Testis (tissue), 2 donors: ENCODE data around the gene LRRC3.

Experiments used
- POLR2A ChIP-seq: fragments of 450-650 bp; IDR thresholded peaks from one replicate; pipeline ENCODE4 v1.6.1; 2017; ENCODE audit warnings: antibody characterized with exemption, mild to moderate bottlenecking, moderate library complexity
- TF ChIP-seq, protein P1 (sequence below), 3 experiments: fragments of 450-650 bp in 2 of 3; fragments of 200-600 bp in 1 of 3; sonication (generic) in 1 of 3; IDR thresholded peaks; one replicate each; pipeline ENCODE4 v1.5.1; 2016 to 2019; ENCODE audit warnings: antibody characterized with exemption in 3 of 3, mild to moderate bottlenecking in 2 of 3, moderate library complexity in 1 of 3

DNA sequence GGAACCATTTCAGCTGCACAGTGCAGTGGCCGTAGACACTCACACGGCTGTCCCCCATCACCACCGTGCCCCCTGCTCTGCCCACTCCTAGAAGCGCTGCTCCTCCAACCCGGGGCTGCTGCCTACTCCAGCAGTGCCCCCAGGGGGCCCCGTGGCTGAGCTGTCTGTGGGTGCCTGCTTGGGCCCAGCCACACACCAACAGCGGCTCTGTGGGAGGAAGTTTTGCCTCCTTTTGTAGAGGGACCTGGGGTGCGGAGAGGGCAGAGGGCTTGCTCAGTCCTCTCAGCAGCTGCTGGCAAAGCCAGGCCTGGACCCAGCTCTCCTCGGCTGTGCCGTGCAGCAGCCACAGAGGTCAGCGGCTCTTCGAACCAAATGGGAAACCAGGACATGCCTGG lies 11.4 kb upstream of the LRRC3 start:
- TF ChIP-seq, protein P1, sequence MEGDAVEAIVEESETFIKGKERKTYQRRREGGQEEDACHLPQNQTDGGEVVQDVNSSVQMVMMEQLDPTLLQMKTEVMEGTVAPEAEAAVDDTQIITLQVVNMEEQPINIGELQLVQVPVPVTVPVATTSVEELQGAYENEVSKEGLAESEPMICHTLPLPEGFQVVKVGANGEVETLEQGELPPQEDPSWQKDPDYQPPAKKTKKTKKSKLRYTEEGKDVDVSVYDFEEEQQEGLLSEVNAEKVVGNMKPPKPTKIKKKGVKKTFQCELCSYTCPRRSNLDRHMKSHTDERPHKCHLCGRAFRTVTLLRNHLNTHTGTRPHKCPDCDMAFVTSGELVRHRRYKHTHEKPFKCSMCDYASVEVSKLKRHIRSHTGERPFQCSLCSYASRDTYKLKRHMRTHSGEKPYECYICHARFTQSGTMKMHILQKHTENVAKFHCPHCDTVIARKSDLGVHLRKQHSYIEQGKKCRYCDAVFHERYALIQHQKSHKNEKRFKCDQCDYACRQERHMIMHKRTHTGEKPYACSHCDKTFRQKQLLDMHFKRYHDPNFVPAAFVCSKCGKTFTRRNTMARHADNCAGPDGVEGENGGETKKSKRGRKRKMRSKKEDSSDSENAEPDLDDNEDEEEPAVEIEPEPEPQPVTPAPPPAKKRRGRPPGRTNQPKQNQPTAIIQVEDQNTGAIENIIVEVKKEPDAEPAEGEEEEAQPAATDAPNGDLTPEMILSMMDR (IDR thresholded peaks at IDR 0.05): no peak
- no peak for TF ChIP-seq POLR2A
